C4-2B (cell line): ENCODE data around the gene STAG1.

Experiments
- CTCF ChIP-seq: fragments of 450-650 bp; conservative IDR thresholded peaks from 2 replicates; pipeline ENCODE4 v1.5.1; 2017; ENCODE audit warnings: mild to moderate bottlenecking
- ZFX ChIP-seq: fragments of 450-650 bp; IDR thresholded peaks from 2 replicates; pipeline ENCODE4 v1.6.1; 2017

GRCh38 chr3:136343446-136343845 is 408.7 kb downstream of the STAG1 start:
- TF ChIP-seq CTCF = no peak
- no peak for TF ChIP-seq ZFX
